Measurements from ENCODE around the gene KIF1A. TPM values are rescaled to one million over a fixed set of nuclear protein-coding genes. Genes with fewer than 3 reads are reported as not detected.

The KIF1A gene
- total and polyA plus RNA-seq, 2 of the 8 experiments (the other 6 are each of a cell fraction or from before 2014, with no cell fraction given) = 61.3 to 281 TPM

DNA sequence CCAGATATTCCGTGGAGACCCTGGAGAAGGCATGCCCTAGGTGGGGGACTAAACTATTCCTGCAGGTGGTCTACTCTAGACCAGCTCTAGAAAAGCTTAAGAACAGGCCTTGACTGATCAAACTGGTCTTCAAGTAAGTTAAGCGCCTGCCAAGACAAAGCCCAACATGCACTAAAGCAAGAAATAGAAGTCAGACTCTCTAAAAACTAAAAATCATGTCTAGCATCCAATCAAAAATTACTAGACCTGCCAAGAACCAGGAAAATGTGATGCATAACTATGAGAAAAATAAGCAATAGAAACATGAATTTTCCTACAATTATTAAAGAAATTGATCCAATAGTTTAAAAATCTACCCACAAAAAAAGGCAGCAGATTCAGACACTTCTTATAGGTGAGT lies 13.6 kb downstream of the KIF1A start:
- peaks cover 0 to 3% (median 3%) of the 10 kb centered on the region in 4 experiments; a peak in 4 of 7 replicates for H3K4me1 ChIP-seq (replicated peaks in 1 of 4; ENCODE audit: control insufficient read depth in 3 of 4, insufficient read depth in 4 of 4, low read length in 3 of 4)
- H4K8ac ChIP-seq (ENCODE audit: extremely low read depth, insufficient read depth, low read length) = no peak overlapping the region
- H4K91ac ChIP-seq (replicated peaks; ENCODE audit: insufficient read length, low read length) = no peak overlapping the region
- H3K4me2 ChIP-seq (ENCODE audit: insufficient read depth in 1 of 2, low read depth in 2 of 2, low read length in 2 of 2) = no peak overlapping the region
- no peak overlapping the region for H2BK12ac ChIP-seq (ENCODE audit: low read depth, low read length)
- no peak overlapping the region for H3K9ac ChIP-seq (replicated peaks in 1 of 4; ENCODE audit: extremely low read depth in 1 of 4, low read depth in 3 of 4, low read length in 3 of 4)
- H3K18ac ChIP-seq (ENCODE audit: extremely low read depth, low read length) = no peak overlapping the region
- H2AFZ ChIP-seq (ENCODE audit: low read length) = no peak overlapping the region
- CTCF ChIA-PET (ENCODE audit: partially characterized antibody) = interaction anchor here (0.7 kb wide), 1 partner anchor 35 kb away, joined by 4 read pairs; no protein-coding TSS in a partner anchor
- no peak overlapping the region for H3K4me3 ChIP-seq (ENCODE audit: extremely low read depth in 1 of 4, insufficient read depth in 2 of 4, low read depth in 3 of 4, low read length in 4 of 4)
- no peak overlapping the region for H2BK5ac ChIP-seq (ENCODE audit: low read depth, low read length)
- peaks cover 22 to 98% of the 10 kb centered on the region in 2 experiments for H3K79me2 ChIP-seq (ENCODE audit: control insufficient read depth in 1 of 2, insufficient read depth in 2 of 2, low read length in 2 of 2)
- no peak overlapping the region for H4K5ac ChIP-seq (ENCODE audit: insufficient read length, low read depth, low read length)
- H3K27ac ChIP-seq (ENCODE audit: low read depth, low read length) = no peak overlapping the region
- no peaks in the 10 kb centered on the region; a peak in 1 of 4 replicates for H3K9me3 ChIP-seq (ENCODE audit: insufficient read depth in 2 of 2, low read depth in 1 of 2, low read length in 1 of 2)
- 95% methylated on average over 2 of the region's 2 CpGs; no CpG with 5 or more reads in 1 of the 2 experiments for WGBS, 2 experiments (ENCODE audit: extremely low coverage in 1 of 2, insufficient coverage in 1 of 2, insufficient read length in 1 of 2, insufficient replicate concordance in 2 of 2, low coverage in 1 of 2, low lambda C conversion rate in 2 of 2, missing lambda C conversion rate in 1 of 2)
- no peak overlapping the region for H2AK5ac ChIP-seq (ENCODE audit: low read depth, low read length)
- no peak overlapping the region for H2BK15ac ChIP-seq (ENCODE audit: low read length)
- no peak overlapping the region for H3K23ac ChIP-seq (ENCODE audit: insufficient read length)
- FAIRE-seq (no peak), DNase-seq (ENCODE audit: low read depth in 1 of 2, low spot score in 2 of 2) (no peak)
- POLR2A ChIA-PET (ENCODE audit: partially characterized antibody) = interaction anchor here (1.0 to 7.7 kb wide), 5 partner anchors 8 to 16 kb away, joined by 4 to 52 read pairs (median 11); partner anchors contain the start of gene KIF1A
- H3K27me3 ChIP-seq (replicated peaks in 1 of 4; ENCODE audit: control insufficient read depth in 3 of 4, extremely low read depth in 1 of 4, insufficient read depth in 3 of 4, low read length in 3 of 4) = no peaks in the 10 kb centered on the region
- no peaks in the 10 kb centered on the region for H3K23me2 ChIP-seq (ENCODE audit: low read depth, low read length)
- peaks cover 7% of the 10 kb centered on the region; the same call in 1 of the 2 replicates for H3K79me1 ChIP-seq (ENCODE audit: low read depth, low read length)
- H3K14ac ChIP-seq (ENCODE audit: insufficient read length) = no peak overlapping the region
- no peak overlapping the region for H2BK20ac ChIP-seq (ENCODE audit: low read length)
- H3K4ac ChIP-seq (replicated peaks; ENCODE audit: insufficient read length, low read depth, low read length) = no peak overlapping the region
- no peak overlapping the region for H3K56ac ChIP-seq (replicated peaks; ENCODE audit: insufficient read length, low read depth, low read length)
- no peak for TF ChIP-seq SIX5 (IDR thresholded peaks at IDR 0.05; ENCODE audit: low read depth, low read length)
- peaks cover 0 to 7% (median 1%) of the 10 kb centered on the region in 4 experiments; a peak in 3 of 8 replicates for H3K36me3 ChIP-seq (ENCODE audit: control insufficient read depth in 2 of 4, insufficient read depth in 4 of 4, low read length in 3 of 4)
- H2BK120ac ChIP-seq (replicated peaks; ENCODE audit: low read depth, low read length) = no peak overlapping the region
- H4K20me1 ChIP-seq (replicated peaks in 1 of 2; ENCODE audit: control insufficient read depth in 1 of 2, insufficient read depth in 2 of 2, low read length in 2 of 2) = peaks cover 22 to 28% of the 10 kb centered on the region in 2 experiments
